ENCODE results near the gene GMCL1. TPM values are rescaled to one million over a fixed set of nuclear protein-coding genes. Genes with fewer than 3 reads are reported as not detected.

The GMCL1 gene
- total and polyA plus RNA-seq, 8 donors, result 7.6 to 15.4 (median 9.4) TPM

DNA sequence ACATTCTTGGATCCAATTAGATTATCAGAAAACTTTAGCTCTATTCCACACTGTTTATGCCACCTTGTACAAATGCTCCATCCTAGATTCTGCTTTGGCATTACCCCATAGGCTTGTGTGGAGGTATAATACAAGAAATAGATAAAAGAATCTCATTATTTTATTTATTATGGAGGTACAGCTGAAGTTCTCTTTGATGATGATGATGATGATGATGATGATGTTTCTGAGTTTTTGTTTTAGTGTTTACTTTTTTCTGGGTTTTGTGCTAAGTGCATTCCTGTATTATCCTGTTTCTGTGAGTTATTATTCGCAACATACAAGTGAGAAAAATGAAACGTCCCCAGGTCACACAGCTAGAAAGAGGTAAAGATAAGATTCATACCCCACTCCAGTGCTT, 44.1 kb upstream of the GMCL1 start:
- no peak for ATAC-seq
- Histone ChIP-seq H3K27me3 (no peaks in the 10 kb centered on the region), H3K27ac (peak overlapping the region in 3 of 4 donors; percentile 15 to 75 (median 72)), H3K4me1 (peaks cover 46 to 65% (median 63%) of the 10 kb centered on the region in 3 donors), H3K36me3 (peaks cover 0 to 20% (median 0%) of the 10 kb centered on the region in 3 donors), H3K9me3 (no peaks in the 10 kb centered on the region), H3K4me3 (no peak overlapping the region)
- DNase-seq, result no peak
- TF ChIP-seq, protein P1, sequence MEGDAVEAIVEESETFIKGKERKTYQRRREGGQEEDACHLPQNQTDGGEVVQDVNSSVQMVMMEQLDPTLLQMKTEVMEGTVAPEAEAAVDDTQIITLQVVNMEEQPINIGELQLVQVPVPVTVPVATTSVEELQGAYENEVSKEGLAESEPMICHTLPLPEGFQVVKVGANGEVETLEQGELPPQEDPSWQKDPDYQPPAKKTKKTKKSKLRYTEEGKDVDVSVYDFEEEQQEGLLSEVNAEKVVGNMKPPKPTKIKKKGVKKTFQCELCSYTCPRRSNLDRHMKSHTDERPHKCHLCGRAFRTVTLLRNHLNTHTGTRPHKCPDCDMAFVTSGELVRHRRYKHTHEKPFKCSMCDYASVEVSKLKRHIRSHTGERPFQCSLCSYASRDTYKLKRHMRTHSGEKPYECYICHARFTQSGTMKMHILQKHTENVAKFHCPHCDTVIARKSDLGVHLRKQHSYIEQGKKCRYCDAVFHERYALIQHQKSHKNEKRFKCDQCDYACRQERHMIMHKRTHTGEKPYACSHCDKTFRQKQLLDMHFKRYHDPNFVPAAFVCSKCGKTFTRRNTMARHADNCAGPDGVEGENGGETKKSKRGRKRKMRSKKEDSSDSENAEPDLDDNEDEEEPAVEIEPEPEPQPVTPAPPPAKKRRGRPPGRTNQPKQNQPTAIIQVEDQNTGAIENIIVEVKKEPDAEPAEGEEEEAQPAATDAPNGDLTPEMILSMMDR (IDR thresholded peaks at IDR 0.05), result no peak
- FAIRE-seq, result no peak
- WGBS, 2 donors, result 73 to 82% methylated on average over 2 of the region's 2 CpGs
- intact Hi-C loops (cut with DNase I), result no loop called here

GRCh38 chr2:69786052-69786560, 43.4 kb upstream of the GMCL1 start:
- no peaks in the 10 kb centered on the region for H3K9me3 ChIP-seq
- TF ChIP-seq, protein P1 (IDR thresholded peaks at IDR 0.05), result no peak
- ATAC-seq (no peak), FAIRE-seq (no peak), DNase-seq (no peak)
- intact Hi-C loops (cut with DNase I), result no loop called here
- H3K4me3 ChIP-seq, result no peak overlapping the region
- 73 to 78% methylated on average over 4 of the region's 4 CpGs for WGBS, 2 donors
- H3K36me3 ChIP-seq, result peaks cover 0 to 20% (median 0%) of the 10 kb centered on the region in 3 donors
- H3K27me3 ChIP-seq, result no peaks in the 10 kb centered on the region
- H3K27ac ChIP-seq, result peak overlapping the region in 2 of 4 donors; percentile 55 to 60
- H3K4me1 ChIP-seq, result peaks cover 39 to 59% (median 57%) of the 10 kb centered on the region in 3 donors

GRCh38 chr2:69789175-69789721, 40.2 kb upstream of the GMCL1 start:
- peaks cover 20 to 37% (median 32%) of the 10 kb centered on the region in 3 donors for H3K4me1 ChIP-seq
- TF ChIP-seq, protein P1 (IDR thresholded peaks at IDR 0.05), result no peak
- no peaks in the 10 kb centered on the region for H3K9me3 ChIP-seq
- DNase-seq, result no peak
- peak overlapping the region in 2 of 4 donors; percentile 44 to 68 for H3K27ac ChIP-seq
- no peaks in the 10 kb centered on the region for H3K27me3 ChIP-seq
- no peak overlapping the region for H3K4me3 ChIP-seq
- WGBS, 2 donors, result 74 to 75% methylated on average over 7 of the region's 7 CpGs
- FAIRE-seq, result no peak
- ATAC-seq, result peak in 3 of 4 donors; percentile 9 to 53 (median 41)
- peaks cover 0 to 26% (median 4%) of the 10 kb centered on the region in 3 donors for H3K36me3 ChIP-seq
- intact Hi-C loops (cut with DNase I), result no loop called here

- Histone ChIP-seq H3K9me3 (no peaks in the 10 kb centered on the region), H3K27ac (peak overlapping the region in 2 of 4 donors; percentile 44 to 68), H3K27me3 (no peaks in the 10 kb centered on the region), H3K36me3 (peaks cover 0 to 26% (median 4%) of the 10 kb centered on the region in 3 donors), H3K4me3 (no peak overlapping the region), H3K4me1 (peaks cover 13 to 29% (median 25%) of the 10 kb centered on the region in 3 donors)
- WGBS, 2 donors, result 71 to 72% methylated on average over 7 of the region's 7 CpGs
- TF ChIP-seq, protein P1 (IDR thresholded peaks at IDR 0.05), result no peak
- FAIRE-seq, result no peak
- peak in 2 of 4 donors; percentile 42 to 53 for ATAC-seq
- intact Hi-C loops (cut with DNase I), result no loop called here
- no peak for DNase-seq
Observed at GRCh38 chr2:69789772-69790600, 39.5 kb upstream of the GMCL1 start.
